ENCODE results near the gene RIMS4.

RIMS4 gene

DNA sequence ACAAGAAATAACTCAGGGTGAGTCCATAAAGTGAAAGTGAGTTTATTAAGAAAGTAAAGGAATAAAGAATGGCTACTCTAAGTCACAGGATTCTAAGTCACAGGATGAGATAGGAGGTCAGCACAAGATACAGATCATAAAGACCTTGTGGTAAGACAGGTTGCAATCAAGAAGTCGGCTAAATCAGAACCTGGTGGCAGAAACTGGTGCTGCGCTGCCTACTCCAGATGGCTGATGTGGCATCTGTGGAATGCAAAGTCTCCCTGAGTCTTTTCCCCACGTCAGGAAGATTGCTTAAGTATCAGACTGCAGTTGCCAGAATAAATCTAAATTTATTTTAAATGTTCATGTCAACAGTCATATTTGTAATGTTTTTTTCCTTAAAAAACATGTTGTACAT is 75.4 kb downstream of the RIMS4 start:
- no peak overlapping the region for H3K4me3 ChIP-seq (ENCODE audit: control insufficient read depth, low read depth, low read length)
- DNase-seq (ENCODE audit: low read depth), result no peak
- TF ChIP-seq, protein P1, sequence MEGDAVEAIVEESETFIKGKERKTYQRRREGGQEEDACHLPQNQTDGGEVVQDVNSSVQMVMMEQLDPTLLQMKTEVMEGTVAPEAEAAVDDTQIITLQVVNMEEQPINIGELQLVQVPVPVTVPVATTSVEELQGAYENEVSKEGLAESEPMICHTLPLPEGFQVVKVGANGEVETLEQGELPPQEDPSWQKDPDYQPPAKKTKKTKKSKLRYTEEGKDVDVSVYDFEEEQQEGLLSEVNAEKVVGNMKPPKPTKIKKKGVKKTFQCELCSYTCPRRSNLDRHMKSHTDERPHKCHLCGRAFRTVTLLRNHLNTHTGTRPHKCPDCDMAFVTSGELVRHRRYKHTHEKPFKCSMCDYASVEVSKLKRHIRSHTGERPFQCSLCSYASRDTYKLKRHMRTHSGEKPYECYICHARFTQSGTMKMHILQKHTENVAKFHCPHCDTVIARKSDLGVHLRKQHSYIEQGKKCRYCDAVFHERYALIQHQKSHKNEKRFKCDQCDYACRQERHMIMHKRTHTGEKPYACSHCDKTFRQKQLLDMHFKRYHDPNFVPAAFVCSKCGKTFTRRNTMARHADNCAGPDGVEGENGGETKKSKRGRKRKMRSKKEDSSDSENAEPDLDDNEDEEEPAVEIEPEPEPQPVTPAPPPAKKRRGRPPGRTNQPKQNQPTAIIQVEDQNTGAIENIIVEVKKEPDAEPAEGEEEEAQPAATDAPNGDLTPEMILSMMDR (IDR thresholded peaks at IDR 0.05; ENCODE audit: control insufficient read depth, insufficient read depth, low read depth, low read length, missing control alignments), result peak; percentile 32

GRCh38 chr20:44733341-44734069 is 76.8 kb downstream of the RIMS4 start:
- TF ChIP-seq, protein P1 (IDR thresholded peaks at IDR 0.05; ENCODE audit: control insufficient read depth, insufficient read depth, low read depth, low read length, missing control alignments), result peak; percentile 97
- DNase-seq (ENCODE audit: low read depth), result no peak
- no peak overlapping the region for H3K4me3 ChIP-seq (ENCODE audit: control insufficient read depth, low read depth, low read length)

DNA sequence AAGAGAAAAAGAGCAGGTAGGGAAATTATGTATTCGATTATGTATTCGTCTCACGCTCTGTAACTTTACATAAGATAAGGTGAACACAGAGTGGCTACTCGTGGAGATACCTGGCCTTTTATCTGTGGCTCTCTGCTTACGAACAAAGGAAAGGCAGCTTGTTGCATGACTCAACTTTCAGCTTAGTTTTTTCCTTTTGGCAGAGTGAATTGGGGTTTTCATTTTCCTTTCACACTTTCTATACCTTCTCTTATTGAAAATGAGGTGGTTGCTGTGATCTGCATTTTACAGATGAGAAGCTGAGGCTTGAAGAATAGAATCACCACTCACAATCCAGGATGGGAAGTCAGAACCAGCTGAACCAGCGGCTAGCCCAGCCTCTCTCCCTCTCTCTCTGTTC is 78.0 kb downstream of the RIMS4 start:
- no peak for DNase-seq (ENCODE audit: low read depth)
- no peak overlapping the region for H3K4me3 ChIP-seq (ENCODE audit: control insufficient read depth, low read depth, low read length)
- TF ChIP-seq, protein P1 (IDR thresholded peaks at IDR 0.05; ENCODE audit: control insufficient read depth, insufficient read depth, low read depth, low read length, missing control alignments), result no peak

- DNase-seq (ENCODE audit: low read depth), result no peak
- TF ChIP-seq, protein P1 (IDR thresholded peaks at IDR 0.05; ENCODE audit: control insufficient read depth, insufficient read depth, low read depth, low read length, missing control alignments), result no peak
- H3K4me3 ChIP-seq (ENCODE audit: control insufficient read depth, low read depth, low read length), result no peak overlapping the region
Observed at GRCh38 chr20:44731657-44732056, 78.7 kb downstream of the RIMS4 start.

GRCh38 chr20:44730441-44730840 is 79.9 kb downstream of the RIMS4 start:
- TF ChIP-seq, protein P1 (IDR thresholded peaks at IDR 0.05; ENCODE audit: control insufficient read depth, insufficient read depth, low read depth, low read length, missing control alignments), result no peak
- peak; percentile 86 for DNase-seq (ENCODE audit: low read depth)

DNA sequence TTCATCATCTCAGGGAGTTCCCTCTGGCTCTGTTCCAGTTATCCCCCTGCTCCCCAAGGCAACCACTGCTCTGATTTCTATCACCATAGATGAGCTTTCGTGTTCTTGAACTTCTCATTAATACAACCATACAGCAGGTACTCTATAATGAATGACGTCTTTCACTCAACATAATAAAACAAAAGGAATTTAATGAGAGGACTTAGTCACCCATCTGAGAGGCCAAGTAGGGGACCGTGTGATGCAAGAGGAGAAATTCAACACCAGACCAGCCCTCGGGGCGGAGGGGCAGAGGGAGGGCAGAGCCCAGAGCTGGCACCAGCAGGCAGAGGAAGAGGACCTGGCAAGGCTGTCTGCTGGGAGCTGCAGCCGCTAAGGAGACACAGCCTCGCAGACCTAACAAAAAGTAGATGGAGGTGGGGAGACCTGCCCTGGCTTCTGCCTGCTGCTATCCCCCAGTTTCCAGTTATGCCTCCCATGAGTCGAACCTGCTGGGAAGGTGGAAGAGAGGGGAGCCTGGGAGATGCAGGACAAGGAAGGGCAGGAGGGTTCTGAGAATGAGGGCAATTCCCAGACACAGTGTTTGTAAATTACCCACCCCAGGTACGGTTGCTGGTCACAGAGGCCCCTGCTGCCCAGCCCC is 81.4 kb downstream of the RIMS4 start:
- peak; percentile 85 for DNase-seq (ENCODE audit: low read depth)
- no peak overlapping the region for H3K4me3 ChIP-seq (ENCODE audit: control insufficient read depth, low read depth, low read length)
- TF ChIP-seq, protein P1 (IDR thresholded peaks at IDR 0.05; ENCODE audit: control insufficient read depth, insufficient read depth, low read depth, low read length, missing control alignments), result no peak

More at GRCh38 chr20:44730441-44730840, 79.9 kb downstream of the RIMS4 start:
- no peak overlapping the region for H3K4me3 ChIP-seq (ENCODE audit: control insufficient read depth, low read depth, low read length)
